Fibroblast of pulmonary artery (primary cell): ENCODE measurements around the gene LGI2.

Source experiments
- DNase-seq: peaks from one replicate; pipeline ENCODE4 v3.0.0-alpha.2; 2010; ENCODE audit warnings: low read depth
- H3K4me3 ChIP-seq: replicated peaks from 2 replicates; pipeline ENCODE4 v1.5.1; 2011; ENCODE audit warnings: low read depth, mild to moderate bottlenecking, control low read depth, low read length, moderate library complexity
- CTCF ChIP-seq: IDR thresholded peaks from 2 replicates; pipeline ENCODE4 v1.5.1; 2011; ENCODE audit warnings: mild to moderate bottlenecking, control low read depth, low read length, inconsistent platforms; ENCODE audit errors: missing control alignments

The LGI2 gene

DNA sequence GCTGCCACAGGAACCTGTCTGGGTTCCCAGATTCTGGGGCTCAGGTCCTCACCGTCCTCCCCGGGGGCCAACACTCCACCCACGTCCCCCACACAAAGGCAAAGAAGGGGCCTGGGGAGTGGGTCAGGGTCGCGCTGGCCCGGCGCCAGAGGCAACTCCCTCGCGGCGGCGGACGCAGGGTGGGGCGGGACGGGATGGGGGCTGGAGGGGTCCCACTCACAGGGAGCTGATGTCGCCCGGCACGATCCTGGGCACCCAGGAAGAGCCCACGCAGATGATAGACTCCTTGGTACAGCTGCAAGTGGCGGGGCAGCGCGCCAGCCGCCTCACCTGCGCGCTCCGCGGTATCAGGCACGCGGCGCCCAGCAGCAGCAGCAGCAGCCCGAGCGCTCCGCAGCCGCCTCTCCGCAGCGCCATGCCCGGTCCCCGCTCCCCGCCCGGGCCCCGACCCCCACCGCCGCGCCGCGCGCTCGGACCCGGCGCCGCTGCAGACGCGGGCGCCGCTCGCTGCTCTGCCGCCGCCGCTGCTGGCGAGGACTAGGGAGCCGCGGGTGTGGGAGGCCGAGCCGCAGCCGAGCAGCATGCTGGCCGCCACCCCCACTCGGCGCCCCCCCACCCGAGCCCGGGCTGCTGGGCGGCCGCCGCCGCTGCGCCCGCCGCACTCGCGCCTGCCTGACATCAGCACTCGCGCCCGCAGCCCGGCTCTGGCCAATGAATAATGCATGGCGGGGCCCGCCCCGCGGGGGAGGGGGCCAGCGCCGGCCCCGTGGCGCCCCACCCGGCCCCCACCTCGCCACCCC, at the start of gene LGI2:
Gene LGI2 (minus strand): TSS at position 670 of the 800 bp plus-strand sequence. CDS start 253 bp downstream, at position 417.
- peak within 1 kb of the TSS; percentile 36 for H3K4me3 ChIP-seq
- no peak for DNase-seq
- no peak for TF ChIP-seq CTCF

DNA sequence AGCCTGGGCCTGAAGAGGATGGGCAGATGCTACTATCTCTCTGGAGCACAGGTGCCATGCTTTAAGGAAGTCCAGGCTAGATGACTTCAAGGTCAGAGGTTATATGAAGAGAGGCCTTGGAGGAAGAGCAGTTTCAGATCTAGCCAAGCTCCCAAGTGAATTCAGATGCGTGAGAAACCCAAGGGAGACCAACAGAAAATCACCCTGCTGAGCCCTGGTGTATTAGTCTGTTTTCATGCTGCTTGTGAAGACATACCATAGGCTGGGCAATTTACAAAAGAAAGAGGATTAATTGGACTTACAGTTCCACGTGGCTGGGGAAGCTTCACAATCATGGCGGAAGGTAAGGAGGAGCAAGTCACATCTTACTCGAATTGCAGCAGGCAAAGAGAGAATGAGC, 47.8 kb upstream of the LGI2 start:
- H3K4me3 ChIP-seq: no peak overlapping the region
- no peak for TF ChIP-seq CTCF
- DNase-seq: no peak

- peak; percentile 43 for DNase-seq
These were observed 46.1 kb upstream of the LGI2 start for GRCh38 chr4:25076625-25077398.

DNA sequence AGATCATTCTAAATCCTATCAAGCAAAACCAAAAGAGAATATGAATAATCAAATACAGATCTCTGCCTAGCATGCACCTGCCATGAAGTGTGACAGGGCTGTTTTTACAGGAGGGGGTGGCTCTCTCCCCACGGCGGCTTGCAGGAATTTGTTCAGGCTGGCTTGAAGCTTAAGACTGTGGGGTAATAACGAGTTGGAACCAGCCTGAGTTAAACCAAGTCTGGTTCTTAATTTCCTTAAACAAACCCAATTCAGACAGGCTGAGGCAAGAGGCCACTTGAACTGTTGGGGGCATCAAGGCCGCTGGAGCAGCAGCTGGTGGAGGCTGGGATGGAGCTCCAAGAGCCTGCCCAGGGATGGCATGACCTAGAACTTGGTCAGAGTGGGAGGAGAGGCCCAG, 45.1 kb upstream of the LGI2 start:
- DNase-seq: no peak
- no peak overlapping the region for H3K4me3 ChIP-seq
- no peak for TF ChIP-seq CTCF

More at GRCh38 chr4:25076625-25077398, 46.1 kb upstream of the LGI2 start:
- H3K4me3 ChIP-seq: no peak overlapping the region
- TF ChIP-seq CTCF: no peak

GRCh38 chr4:25075129-25075528, 44.4 kb upstream of the LGI2 start:
- no peak overlapping the region for H3K4me3 ChIP-seq
- no peak for DNase-seq
- TF ChIP-seq CTCF: no peak

GRCh38 chr4:25070545-25070944, 39.8 kb upstream of the LGI2 start:
- TF ChIP-seq CTCF: no peak
- H3K4me3 ChIP-seq: no peak overlapping the region

DNA sequence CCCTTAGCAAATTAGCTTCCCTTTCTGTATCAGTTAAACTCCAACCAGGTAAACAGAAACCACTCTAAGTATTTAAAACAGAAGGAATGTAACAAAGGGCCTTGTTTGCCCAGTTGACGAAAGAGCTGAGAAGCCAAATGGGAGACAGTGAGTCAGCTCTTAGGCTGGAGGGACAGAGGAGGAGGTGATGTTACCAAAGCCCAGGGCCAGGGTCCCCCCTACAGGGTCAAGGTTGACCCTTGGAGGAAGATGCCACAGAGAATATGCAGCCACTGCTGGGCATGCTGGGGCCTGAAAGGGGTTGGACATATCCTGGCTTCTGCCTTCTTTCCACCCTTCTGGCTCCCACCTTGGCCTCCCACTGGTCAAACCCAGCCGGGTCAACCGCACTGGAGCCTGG, 38.3 kb upstream of the LGI2 start:
- H3K4me3 ChIP-seq: no peak overlapping the region
- DNase-seq: no peak
- no peak for TF ChIP-seq CTCF

More at GRCh38 chr4:25070545-25070944, 39.8 kb upstream of the LGI2 start:
- DNase-seq: no peak
